Stimulated activated CD4-positive, alpha-beta T cell treated with anti-CD3 and anti-CD28 coated beads, Interleukin-12 subunit alpha, Interleukin-12 subunit beta, amount 100 ng/mL, for 4 hours (primary cell): Measurements from ENCODE around the gene TPSAB1.

Experiments used
- DNase-seq: peaks from one replicate; pipeline ENCODE4 v3.0.0-alpha.2; 2020

TPSAB1 gene

GRCh38 chr16:1288813-1289476 lies 48.4 kb downstream of the TPSAB1 start:
- DNase-seq, result no peak

- DNase-seq, result no peak
Observed at GRCh38 chr16:1289477-1289866, 49.0 kb downstream of the TPSAB1 start.

GRCh38 chr16:1290063-1290501 lies 49.6 kb downstream of the TPSAB1 start:
- no peak for DNase-seq

GRCh38 chr16:1290860-1291575 lies 50.5 kb downstream of the TPSAB1 start:
- DNase-seq, result no peak

- DNase-seq, result no peak
Observed at GRCh38 chr16:1291576-1291974, 51.1 kb downstream of the TPSAB1 start.
